GM19193 (cell line): ENCODE results near the gene LRRC8D.

ENCODE experiments used
- POLR2A ChIP-seq: IDR thresholded peaks from 4 replicates; pipeline ENCODE4 v1.6.1; 2011; ENCODE audit not compliant: insufficient read depth, insufficient read length; ENCODE audit errors: extremely low read depth

Gene LRRC8D

GRCh38 chr1:89888480-89889322, 67.9 kb downstream of the LRRC8D start:
- no peak for TF ChIP-seq POLR2A

- no peak for TF ChIP-seq POLR2A
Observed at GRCh38 chr1:89889323-89889615, 68.4 kb downstream of the LRRC8D start.

- no peak for TF ChIP-seq POLR2A
Observed at GRCh38 chr1:89890085-89890752, 69.4 kb downstream of the LRRC8D start.

- TF ChIP-seq POLR2A, result no peak
Observed at GRCh38 chr1:89892816-89893215, 72.0 kb downstream of the LRRC8D start.

GRCh38 chr1:89894210-89895201, 73.7 kb downstream of the LRRC8D start:
- TF ChIP-seq POLR2A, result no peak

- TF ChIP-seq POLR2A, result no peak
Observed at GRCh38 chr1:89896105-89896942, 75.5 kb downstream of the LRRC8D start.

GRCh38 chr1:89897347-89898133, 76.7 kb downstream of the LRRC8D start:
- no peak for TF ChIP-seq POLR2A

- TF ChIP-seq POLR2A, result no peak
Observed at GRCh38 chr1:89898150-89898549, 77.3 kb downstream of the LRRC8D start.

- TF ChIP-seq POLR2A, result no peak
Observed at GRCh38 chr1:89898695-89899470, 78.1 kb downstream of the LRRC8D start.

GRCh38 chr1:89900323-89900722, 79.5 kb downstream of the LRRC8D start:
- TF ChIP-seq POLR2A, result no peak

GRCh38 chr1:89900791-89901708, 80.2 kb downstream of the LRRC8D start:
- TF ChIP-seq POLR2A, result no peak
